Islet of Langerhans (tissue), 1 donor: Measurements from ENCODE around the gene MACROH2A1.
A peak's percentile ranks its signal among the peaks of the same experiment; 100 is the strongest.
"Not testable (repeated sequence)": the region's sequence is repeated elsewhere in the genome, so short reads cannot be mapped to it uniquely, and the experiment has no call there.

ENCODE experiments used
- FAIRE-seq: peaks from one replicate; lab custom pipeline; 2011; peaks lifted over from hg19 to GRCh38; lab: Jason Lieb, UNC

The MACROH2A1 gene

DNA sequence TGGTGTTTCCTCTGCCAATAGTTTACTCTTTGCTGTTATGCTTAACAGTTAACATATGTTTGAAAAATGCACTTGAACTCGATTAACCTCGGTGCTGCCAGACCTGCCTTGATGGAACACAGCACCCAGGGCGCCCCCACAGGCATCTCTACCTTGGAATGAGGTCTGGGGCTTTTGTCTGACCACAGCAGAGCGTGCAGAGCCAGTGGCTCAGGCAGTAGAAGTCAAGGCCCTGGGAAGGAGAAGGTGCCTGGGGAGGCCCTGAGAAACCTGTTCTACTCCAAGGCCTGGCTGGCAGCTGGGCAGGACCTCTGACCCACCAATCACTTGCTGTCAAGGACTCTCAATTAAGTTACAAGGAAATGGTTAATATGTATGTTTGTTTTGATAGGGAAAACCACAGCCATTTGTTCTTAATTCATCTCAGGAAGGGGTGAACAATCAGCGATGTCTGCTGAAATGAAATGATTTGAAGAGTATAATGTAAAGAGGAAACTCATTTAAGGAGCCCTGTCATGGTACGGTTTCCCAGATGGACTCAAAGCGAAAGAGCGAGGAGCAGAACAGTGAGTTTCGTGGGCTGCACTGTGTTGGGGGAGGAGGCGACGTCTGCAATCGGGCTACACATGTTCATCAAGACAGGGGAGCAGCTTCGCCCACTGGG lies 21.9 kb downstream of the MACROH2A1 start:
- no peak for FAIRE-seq

GRCh38 chr5:135375040-135375793 lies 23.8 kb downstream of the MACROH2A1 start:
- no peak for FAIRE-seq

DNA sequence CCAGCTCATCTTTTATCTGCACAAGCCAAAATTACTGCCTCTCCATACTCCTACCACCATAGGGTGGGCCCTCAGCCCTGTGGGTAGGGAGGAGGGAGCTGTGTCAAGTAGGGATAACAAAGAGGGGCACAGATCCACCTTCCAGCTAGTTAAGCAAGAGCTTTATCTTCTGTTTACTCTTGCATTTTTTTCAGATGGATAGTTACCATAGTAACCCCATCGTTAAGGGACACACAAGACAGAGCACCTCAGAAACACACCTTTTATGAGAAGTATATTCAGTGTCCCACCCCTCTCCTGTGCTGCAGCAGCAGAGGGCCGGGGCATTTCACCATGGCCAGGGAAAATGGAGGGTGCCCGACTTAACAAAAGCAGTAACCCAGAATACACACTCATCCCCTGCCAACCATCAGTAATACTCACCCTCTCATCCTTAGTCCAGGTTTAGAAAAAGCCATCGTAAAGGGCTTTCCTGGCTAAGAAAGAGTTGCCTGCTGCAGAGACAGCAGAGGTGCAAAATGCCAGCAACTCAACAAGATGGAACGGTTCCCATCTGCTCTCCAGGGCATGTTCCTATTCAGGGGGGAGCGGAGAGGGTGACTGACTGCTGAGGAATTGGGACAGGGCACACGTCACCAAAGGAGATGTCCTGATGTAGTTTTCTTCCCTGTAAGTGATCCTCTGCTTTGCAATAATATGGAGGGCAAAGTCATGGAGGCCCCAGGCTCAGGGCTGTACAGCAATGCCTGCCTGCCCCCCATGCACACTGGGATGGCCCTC lies 25.1 kb downstream of the MACROH2A1 start:
- no peak for FAIRE-seq

GRCh38 chr5:135372654-135373381 lies 26.2 kb downstream of the MACROH2A1 start:
- FAIRE-seq = no peak

GRCh38 chr5:135371622-135372232 lies 27.3 kb downstream of the MACROH2A1 start:
- FAIRE-seq = no peak

- no peak for FAIRE-seq
Measured at GRCh38 chr5:135369952-135370351, 29.1 kb downstream of the MACROH2A1 start.

DNA sequence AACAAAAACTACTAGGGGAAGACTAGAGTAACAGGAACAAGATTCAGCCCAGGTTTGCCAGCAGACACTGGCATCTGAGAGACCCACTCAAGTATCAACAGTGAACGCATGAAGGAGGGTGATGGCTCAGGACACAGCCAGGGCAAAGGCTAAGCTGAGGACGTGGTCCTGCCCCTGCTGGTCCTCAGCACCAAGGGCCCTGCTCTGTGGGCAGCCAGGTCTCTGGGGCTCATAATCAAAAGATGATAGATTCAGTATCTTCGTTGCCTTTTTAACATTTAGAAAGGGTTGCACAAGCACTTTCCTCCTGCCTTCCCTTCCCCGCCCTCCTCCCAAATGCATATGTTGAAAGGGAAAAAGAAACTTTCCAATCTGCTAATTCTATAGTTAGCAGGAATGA lies 31.5 kb downstream of the MACROH2A1 start:
- no peak for FAIRE-seq

- FAIRE-seq = no peak
Measured at GRCh38 chr5:135367076-135367475, 32.0 kb downstream of the MACROH2A1 start.

- peak; percentile 24 for FAIRE-seq
Measured at GRCh38 chr5:135365281-135365680, 33.8 kb downstream of the MACROH2A1 start.

GRCh38 chr5:135364421-135365262 lies 34.4 kb downstream of the MACROH2A1 start:
- no peak for FAIRE-seq

- FAIRE-seq = not testable (repeated sequence)
Measured at GRCh38 chr5:135363342-135363741, 35.7 kb downstream of the MACROH2A1 start.

DNA sequence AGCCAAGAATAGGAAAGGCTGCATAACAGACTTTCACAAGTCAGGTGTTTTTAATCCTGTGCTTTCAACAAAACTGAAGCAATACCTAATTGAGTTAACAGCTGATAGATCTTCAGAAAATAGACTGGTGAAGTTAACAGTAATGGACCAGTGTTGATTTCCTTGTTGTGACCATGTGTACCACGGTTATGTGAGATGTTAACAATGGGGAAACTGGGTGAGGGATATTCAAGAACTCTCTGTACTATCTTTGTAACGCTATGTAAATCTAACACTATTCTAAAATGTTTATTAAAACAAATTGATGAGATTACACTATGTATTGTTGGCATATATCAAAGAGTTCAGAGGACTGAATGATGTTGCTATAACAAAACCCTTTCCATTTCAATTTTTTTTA lies 36.9 kb downstream of the MACROH2A1 start:
- FAIRE-seq = peak; percentile 33

GRCh38 chr5:135360278-135361274 lies 38.5 kb downstream of the MACROH2A1 start:
- FAIRE-seq = no peak

GRCh38 chr5:135359374-135360165 lies 39.5 kb downstream of the MACROH2A1 start:
- no peak for FAIRE-seq

DNA sequence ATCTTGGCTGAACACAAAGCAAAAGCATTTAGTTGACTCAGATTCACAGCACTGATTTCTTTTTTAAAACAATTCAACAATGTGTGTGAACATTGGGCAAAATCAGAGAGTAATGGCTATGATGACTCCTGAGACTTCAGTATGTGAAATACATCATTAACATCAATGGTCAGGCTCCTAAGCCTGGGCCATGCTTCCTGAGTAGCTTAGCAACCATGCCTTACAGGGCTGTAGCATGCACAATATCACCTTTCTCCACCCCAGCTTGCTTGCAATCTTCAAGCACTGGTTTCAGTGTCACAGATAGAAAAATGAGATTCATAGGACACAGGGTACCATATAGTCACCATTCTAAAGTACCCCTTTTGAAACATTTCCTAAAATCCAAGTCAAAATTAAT lies 41.3 kb downstream of the MACROH2A1 start:
- no peak for FAIRE-seq

DNA sequence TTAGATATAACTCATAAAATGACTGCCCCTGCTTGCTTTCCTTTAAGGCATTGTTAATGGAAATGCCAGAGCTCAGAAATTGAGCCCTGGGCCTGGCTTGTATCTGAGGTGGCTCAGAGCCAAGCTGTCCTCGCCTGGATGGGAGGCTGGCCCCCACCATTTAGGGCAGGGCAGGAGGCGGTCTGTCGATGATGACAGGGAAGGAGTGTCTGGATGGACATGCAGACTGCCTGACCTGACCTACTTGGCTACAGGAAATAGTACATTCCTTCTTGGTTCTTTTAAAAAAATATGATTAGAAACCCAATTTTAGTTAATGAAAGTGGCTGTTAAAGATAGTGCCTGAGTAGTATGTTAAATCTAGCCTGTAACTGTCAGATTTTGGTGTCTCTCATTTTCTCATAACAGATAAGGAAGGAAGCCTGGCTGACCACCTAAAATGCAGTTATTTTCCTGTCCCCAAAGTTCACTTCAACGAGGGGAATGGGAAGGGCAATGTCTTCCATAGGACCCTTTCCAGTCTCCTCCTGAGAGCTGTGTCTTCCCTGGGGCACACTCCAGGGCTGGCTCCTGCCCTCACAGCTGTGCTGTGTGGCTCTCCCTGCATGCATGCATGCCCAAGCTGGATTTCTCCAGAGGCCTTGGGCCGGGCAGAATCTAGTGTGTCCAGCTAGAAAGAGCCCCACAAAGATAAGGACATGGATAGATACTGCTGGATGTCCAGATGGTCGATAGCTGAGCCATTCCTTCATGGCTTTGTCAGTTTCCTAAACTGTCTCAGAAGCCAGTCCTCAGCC lies 42.3 kb downstream of the MACROH2A1 start:
- no peak for FAIRE-seq

- FAIRE-seq = no peak
Measured at GRCh38 chr5:135355169-135355568, 43.9 kb downstream of the MACROH2A1 start.
